ENCODE data around the gene GP1BA. TPM values are rescaled to one million over a fixed set of nuclear protein-coding genes. Genes with fewer than 3 reads are reported as not detected.

GP1BA gene
- polyA plus RNA-seq, 1 donor (not counting 4 experiments of a cell fraction or from before 2014, with no cell fraction given) = not detected

GRCh38 chr17:4944163-4944553, 12.1 kb downstream of the GP1BA start:
- FAIRE-seq (peak; percentile 56), DNase-seq (ENCODE audit: low read depth, low spot score) (no peak)
- Histone ChIP-seq H4K20me1 (ENCODE audit: control insufficient read depth, extremely low read depth, insufficient read depth, low read length) (peaks cover 15% of the 10 kb centered on the region), H3K79me2 (ENCODE audit: control insufficient read depth, insufficient read depth, low read length) (peaks cover 65% of the 10 kb centered on the region), H3K4me3 (ENCODE audit: control insufficient read depth in 2 of 3, extremely low read depth in 1 of 3, insufficient read depth in 2 of 3, low read depth in 1 of 3, low read length in 3 of 3) (peak overlapping the region in 2 of 3 experiments; percentile 25 to 97), H3K9me3 (ENCODE audit: control insufficient read depth, low read depth, low read length) (no peaks in the 10 kb centered on the region), H3K9me1 (ENCODE audit: control insufficient read depth, extremely low read depth, insufficient read depth, low read length) (no peaks in the 10 kb centered on the region), H3K36me3 (ENCODE audit: control insufficient read depth in 2 of 2, extremely low read depth in 1 of 2, insufficient read depth in 2 of 2, low read length in 2 of 2) (peaks cover 27 to 34% of the 10 kb centered on the region in 2 experiments), H3K4me1 (ENCODE audit: control insufficient read depth, extremely low read depth, insufficient read depth, low read length) (peaks cover 39% of the 10 kb centered on the region), H3K27ac (ENCODE audit: control insufficient read depth, insufficient read depth, low read length) (peak overlapping the region; percentile 91), H3K9ac (ENCODE audit: control insufficient read depth, extremely low read depth, insufficient read depth, low read length) (peak overlapping the region; percentile 94), H2AFZ (ENCODE audit: control insufficient read depth, low read length) (no peak overlapping the region), H3K27me3 (ENCODE audit: control insufficient read depth, extremely low read depth, insufficient read depth, low read length) (no peaks in the 10 kb centered on the region), H3K4me2 (ENCODE audit: control insufficient read depth, extremely low read depth, insufficient read depth, low read depth, low read length) (peak overlapping the region; percentile 100)
- dilution Hi-C loops (cut with MboI; ENCODE audit: extremely low pct_ligation_motif_present, low sequenced_read_pairs) = loop anchor here (10.0 kb wide), 1 partner anchor 61 kb away; no protein-coding TSS in a partner anchor
- TF ChIP-seq EZH2 (IDR thresholded peaks at IDR 0.05; ENCODE audit: low read length) = no peak
- TF ChIP-seq, protein P1, sequence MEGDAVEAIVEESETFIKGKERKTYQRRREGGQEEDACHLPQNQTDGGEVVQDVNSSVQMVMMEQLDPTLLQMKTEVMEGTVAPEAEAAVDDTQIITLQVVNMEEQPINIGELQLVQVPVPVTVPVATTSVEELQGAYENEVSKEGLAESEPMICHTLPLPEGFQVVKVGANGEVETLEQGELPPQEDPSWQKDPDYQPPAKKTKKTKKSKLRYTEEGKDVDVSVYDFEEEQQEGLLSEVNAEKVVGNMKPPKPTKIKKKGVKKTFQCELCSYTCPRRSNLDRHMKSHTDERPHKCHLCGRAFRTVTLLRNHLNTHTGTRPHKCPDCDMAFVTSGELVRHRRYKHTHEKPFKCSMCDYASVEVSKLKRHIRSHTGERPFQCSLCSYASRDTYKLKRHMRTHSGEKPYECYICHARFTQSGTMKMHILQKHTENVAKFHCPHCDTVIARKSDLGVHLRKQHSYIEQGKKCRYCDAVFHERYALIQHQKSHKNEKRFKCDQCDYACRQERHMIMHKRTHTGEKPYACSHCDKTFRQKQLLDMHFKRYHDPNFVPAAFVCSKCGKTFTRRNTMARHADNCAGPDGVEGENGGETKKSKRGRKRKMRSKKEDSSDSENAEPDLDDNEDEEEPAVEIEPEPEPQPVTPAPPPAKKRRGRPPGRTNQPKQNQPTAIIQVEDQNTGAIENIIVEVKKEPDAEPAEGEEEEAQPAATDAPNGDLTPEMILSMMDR (optimal IDR thresholded peaks at IDR 0.05 in 1 of 3, IDR thresholded peaks at IDR 0.05 in 1 of 3, conservative IDR thresholded peaks at IDR 0.05 in 1 of 3; ENCODE audit: extremely low read depth in 1 of 3, insufficient read depth in 2 of 3, low read length in 3 of 3) = no peak

GRCh38 chr17:4944554-4945175, 12.6 kb downstream of the GP1BA start:
- Histone ChIP-seq H3K79me2 (ENCODE audit: control insufficient read depth, insufficient read depth, low read length) (peaks cover 61% of the 10 kb centered on the region), H3K4me3 (ENCODE audit: control insufficient read depth in 2 of 3, extremely low read depth in 1 of 3, insufficient read depth in 2 of 3, low read depth in 1 of 3, low read length in 3 of 3) (peak overlapping the region in 2 of 3 experiments; percentile 25 to 97), H3K9me1 (ENCODE audit: control insufficient read depth, extremely low read depth, insufficient read depth, low read length) (no peaks in the 10 kb centered on the region), H3K36me3 (ENCODE audit: control insufficient read depth in 2 of 2, extremely low read depth in 1 of 2, insufficient read depth in 2 of 2, low read length in 2 of 2) (peaks cover 27 to 34% of the 10 kb centered on the region in 2 experiments), H3K4me1 (ENCODE audit: control insufficient read depth, extremely low read depth, insufficient read depth, low read length) (peaks cover 39% of the 10 kb centered on the region), H4K20me1 (ENCODE audit: control insufficient read depth, extremely low read depth, insufficient read depth, low read length) (peaks cover 15% of the 10 kb centered on the region), H3K9ac (ENCODE audit: control insufficient read depth, extremely low read depth, insufficient read depth, low read length) (peak overlapping the region; percentile 94), H2AFZ (ENCODE audit: control insufficient read depth, low read length) (no peak overlapping the region), H3K27me3 (ENCODE audit: control insufficient read depth, extremely low read depth, insufficient read depth, low read length) (no peaks in the 10 kb centered on the region), H3K27ac (ENCODE audit: control insufficient read depth, insufficient read depth, low read length) (peak overlapping the region; percentile 91), H3K4me2 (ENCODE audit: control insufficient read depth, extremely low read depth, insufficient read depth, low read depth, low read length) (peak overlapping the region; percentile 100), H3K9me3 (ENCODE audit: control insufficient read depth, low read depth, low read length) (no peaks in the 10 kb centered on the region)
- DNase-seq (ENCODE audit: low read depth, low spot score) (no peak), FAIRE-seq (no peak)
- no peak for TF ChIP-seq EZH2 (IDR thresholded peaks at IDR 0.05; ENCODE audit: low read length)
- TF ChIP-seq, protein P1 (optimal IDR thresholded peaks at IDR 0.05 in 1 of 3, IDR thresholded peaks at IDR 0.05 in 1 of 3, conservative IDR thresholded peaks at IDR 0.05 in 1 of 3; ENCODE audit: extremely low read depth in 1 of 3, insufficient read depth in 2 of 3, low read length in 3 of 3) = no peak
- dilution Hi-C loops (cut with MboI; ENCODE audit: extremely low pct_ligation_motif_present, low sequenced_read_pairs) = loop anchor here (10.0 kb wide), 1 partner anchor 60 kb away; no protein-coding TSS in a partner anchor
